HepG2 (cell line): ENCODE data around the gene NPBWR2. TPM values are rescaled to one million over a fixed set of nuclear protein-coding genes. Genes with fewer than 3 reads are reported as not detected.

Experiments
- ATAC-seq: fragments of 200-7000 bp; cut with Tn5 transposase; 3 replicates; pipeline ENCODE4 v1.9.1; 2020; ENCODE audit warnings: mild to moderate bottlenecking, moderate library complexity
- BruUV-seq: library from RNA; stranded (reverse); fragments of 400-500 nt; replicated peaks from 2 replicates; lab custom pipeline; 2021; lab: Mats Ljungman, UMichigan
- CTCF ChIA-PET: fragments of 300-600 bp; formaldehyde crosslinking; extraction: SDS; loops from one replicate; lab custom pipeline; 2021; ENCODE audit warnings: low total read pairs, inconsistent platforms, low intra/inter-chr PET ratio; lab: Yijun Ruan, JAX
- POLR2A ChIA-PET: fragments of 350-600 bp; sonication (Branson Sonifier 250); formaldehyde crosslinking; loops from one replicate; lab custom pipeline; 2020; ENCODE audit warnings: antibody characterized with exemption, inconsistent platforms; lab: Yijun Ruan, JAX
- DNase-seq: peaks from one replicate; pipeline ENCODE4 v3.0.0-alpha.2; 2015; ENCODE audit warnings: low spot score
- FAIRE-seq: peaks from 3 replicates; lab custom pipeline; 2011; peaks lifted over from hg19 to GRCh38; lab: Jason Lieb, UNC
- H2AFZ ChIP-seq: one replicate; pipeline ENCODE4 v1.6.1; 2011; ENCODE audit warnings: low read length, inconsistent platforms
- H3K27ac ChIP-seq: fragments of 300-600 bp; 3 replicates; pipeline ENCODE4 v1.8.0; 2011; ENCODE audit warnings: mixed run types, mild to moderate bottlenecking, mixed read lengths, low read length, inconsistent platforms; ENCODE audit not compliant: insufficient read depth; ENCODE audit errors: extremely low read length
- H3K27me3 ChIP-seq, 2 experiments: fragments of 200-600 bp in 1 of 2; 2 replicates in 1 of 2; 3 replicates in 1 of 2; pipeline versions ENCODE4 v1.6.0 to v1.8.0; 2011; ENCODE audit warnings: low read length in 2 of 2, mild to moderate bottlenecking in 2 of 2, moderate library complexity in 2 of 2, inconsistent platforms in 1 of 2; ENCODE audit not compliant: insufficient read depth in 2 of 2, control insufficient read depth in 1 of 2
- H3K36me3 ChIP-seq, 2 experiments: fragments of 200-600 bp in 1 of 2; replicated peaks in 1 of 2; 2 replicates in 1 of 2; 3 replicates in 1 of 2; pipeline versions ENCODE4 v1.5.1 to v1.8.0; 2011; ENCODE audit warnings: low read length in 2 of 2, inconsistent platforms in 1 of 2; ENCODE audit not compliant: insufficient read depth in 2 of 2, control insufficient read depth in 1 of 2
- H3K4me1 ChIP-seq: 2 replicates; pipeline ENCODE4 v1.5.1; 2012; ENCODE audit warnings: low read length, inconsistent platforms; ENCODE audit not compliant: insufficient read depth
- H3K4me2 ChIP-seq: 2 replicates; pipeline ENCODE4 v1.6.0; 2011; ENCODE audit warnings: low read depth, low read length, inconsistent platforms
- H3K4me3 ChIP-seq, 3 experiments: fragments of 200-600 bp in 1 of 3; sonication (generic), shearing (Covaris generic) in 1 of 3; replicated peaks in 1 of 3; 2 replicates each; pipeline ENCODE4 v1.5.1; 2011 to 2016; ENCODE audit warnings: low read length in 3 of 3, inconsistent platforms in 2 of 3, low read depth in 2 of 3, mild to moderate bottlenecking in 2 of 3, control low read depth in 1 of 3, mixed read lengths in 1 of 3; ENCODE audit not compliant: insufficient read depth in 1 of 3
- H3K79me2 ChIP-seq: one replicate; pipeline ENCODE4 v1.6.1; 2011; ENCODE audit warnings: low read length, inconsistent platforms; ENCODE audit not compliant: insufficient read depth
- H3K9ac ChIP-seq: 2 replicates; pipeline ENCODE4 v1.6.0; 2011; ENCODE audit warnings: mild to moderate bottlenecking, low read depth, low read length, inconsistent platforms; ENCODE audit not compliant: insufficient read depth
- H3K9me3 ChIP-seq: 2 replicates; pipeline ENCODE4 v1.5.1; 2012; ENCODE audit warnings: mild to moderate bottlenecking, low read length
- H4K20me1 ChIP-seq: 2 replicates; pipeline ENCODE4 v1.6.0; 2011; ENCODE audit warnings: inconsistent platforms, mild to moderate bottlenecking, low read length, moderate library complexity; ENCODE audit not compliant: insufficient read depth
- DMTF1 ChIP-seq: sonication (generic); formaldehyde crosslinking; IDR thresholded peaks from 2 replicates; pipeline ENCODE4 v1.4.0; 2020; ENCODE audit warnings: mild to moderate bottlenecking, missing genetic modification reagents
- KDM6A ChIP-seq: IDR thresholded peaks from 2 replicates; pipeline ENCODE4 v1.6.1; 2016; ENCODE audit warnings: low read depth
- PHF21A ChIP-seq: sonication (generic); formaldehyde crosslinking; IDR thresholded peaks from 2 replicates; pipeline ENCODE4 v1.5.0; 2020; ENCODE audit warnings: mild to moderate bottlenecking, missing genetic modification reagents
- SP2 ChIP-seq: sonication (generic); formaldehyde crosslinking; IDR thresholded peaks from 2 replicates; pipeline ENCODE4 v1.5.1; 2020; ENCODE audit warnings: mild to moderate bottlenecking, missing genetic modification reagents
- XBP1 ChIP-seq: sonication (generic); formaldehyde crosslinking; IDR thresholded peaks from 2 replicates; pipeline ENCODE4 v1.5.0; 2020; ENCODE audit warnings: missing genetic modification reagents
- ZNF143 ChIP-seq: sonication (generic); formaldehyde crosslinking; IDR thresholded peaks from 2 replicates; pipeline ENCODE4 v1.4.0; 2020; ENCODE audit warnings: missing genetic modification reagents
- ZNF235 ChIP-seq: sonication (generic); formaldehyde crosslinking; IDR thresholded peaks from 2 replicates; pipeline ENCODE4 v1.8.1; 2023; ENCODE audit warnings: mild to moderate bottlenecking, missing genetic modification reagents, borderline replicate concordance
- ZNF501 ChIP-seq: sonication (generic); formaldehyde crosslinking; IDR thresholded peaks from 2 replicates; pipeline ENCODE4 v1.5.1; 2020; ENCODE audit warnings: mild to moderate bottlenecking, moderate library complexity, missing genetic modification reagents
- ZNF572 ChIP-seq: sonication (generic); formaldehyde crosslinking; IDR thresholded peaks from 2 replicates; pipeline ENCODE4 v1.5.1; 2020; ENCODE audit warnings: mild to moderate bottlenecking, missing genetic modification reagents
- ZNF747 ChIP-seq: sonication (generic); formaldehyde crosslinking; IDR thresholded peaks from 2 replicates; pipeline ENCODE4 v1.8.1; 2023; ENCODE audit warnings: missing genetic modification reagents, mild to moderate bottlenecking, borderline replicate concordance
- WGBS: methylation state at CpG from one replicate; pipeline ENCODE4 v1.1.6; 2017; ENCODE audit warnings: low lambda C conversion rate; 5-methylcytosine and 5-hydroxymethylcytosine counted together
- in situ Hi-C: cut with HindIII; loops from 2 replicates; pipeline ENCODE4 v1.10.0; 2017; ENCODE audit warnings: low pct_unique_long_range_greater_than_20kb; ENCODE audit not compliant: extremely low pct_ligation_motif_present
- intact Hi-C: fragments of 100-400 bp; cut with micrococcal nuclease; formaldehyde crosslinking; loops from one replicate; pipeline ENCODE4 v1.10.0; 2022; ENCODE audit not compliant: unreplicated experiment
- polyA plus RNA-seq, 8 experiments: library from polyadenylated mRNA; depleted of rRNA in 3 of 8; stranded (reverse) in 7 of 8; unstranded in 1 of 8; fragments of >200 nt; fragmentation: Illumina TruSeq in 4 of 8; extraction: Trizol in 4 of 8; gene quantifications; 2 replicates each; pipeline versions ENCODE4 v1.2.1 to v1.2.3, GENCODE V29; 2011 to 2016; ENCODE audit warnings: low read depth in 4 of 8, missing spikeins in 1 of 8, mixed read lengths in 1 of 8; ENCODE audit not compliant: insufficient read depth in 1 of 8
- total RNA-seq, 5 experiments: library from RNA; depleted of rRNA; stranded (reverse); fragments of >200 nt; fragmentation: Illumina TruSeq; extraction: Trizol; gene quantifications; 2 replicates each; pipeline ENCODE4 v1.2.3, GENCODE V29; 2016; ENCODE audit warnings: low read depth in 1 of 5
- TF ChIP-seq, protein P1 (sequence below): sonication (generic); formaldehyde crosslinking; IDR thresholded peaks from 2 replicates; pipeline ENCODE4 v1.4.0; 2020; ENCODE audit warnings: missing genetic modification reagents, borderline replicate concordance
- TF ChIP-seq, protein P2 (sequence below): sonication (generic); formaldehyde crosslinking; IDR thresholded peaks from 2 replicates; pipeline ENCODE4 v1.4.0; 2020; ENCODE audit warnings: missing genetic modification reagents
- TF ChIP-seq, protein P3 (sequence below): sonication (generic); formaldehyde crosslinking; IDR thresholded peaks from 2 replicates; pipeline ENCODE4 v1.4.0; 2020; ENCODE audit warnings: mild to moderate bottlenecking, missing genetic modification reagents

NPBWR2 gene
- total and polyA plus RNA-seq, 2 of the 13 experiments (the other 11 are each of a cell fraction or from before 2014, with no cell fraction given) = not detected

GRCh38 chr20:64055396-64055892, 51.9 kb downstream of the NPBWR2 start:
- peaks cover 91% of the 10 kb centered on the region for H3K4me1 ChIP-seq
- ATAC-seq (no peak), FAIRE-seq (no peak), DNase-seq (no peak)
- no peaks in the 10 kb centered on the region for H3K9me3 ChIP-seq
- no peak overlapping the region for H2AFZ ChIP-seq
- H3K4me2 ChIP-seq = peak overlapping the region; percentile 87
- intact Hi-C loops = loop anchor here (2.0 kb wide), 1 partner anchor 13 kb away; no protein-coding TSS in a partner anchor
- peak overlapping the region; percentile 77 for H3K27ac ChIP-seq
- BruUV-seq = no TSS peak
- 34% methylated on average over 5 of the region's 9 CpGs for WGBS
- no peaks in the 10 kb centered on the region for H3K36me3 ChIP-seq
- H3K79me2 ChIP-seq = no peaks in the 10 kb centered on the region
- ChIA-PET CTCF (interaction anchor here (2.0 to 3.7 kb wide), 2 partner anchors 14 to 75 kb away, joined by 13 to 33 read pairs; partner anchors contain the start of genes PRPF6 and SAMD10), POLR2A (interaction anchor here (1.1 to 9.4 kb wide), 6 partner anchors 6 to 348 kb away, joined by 3 to 252 read pairs (median 19); partner anchors contain the start of genes ARFRP1, C20orf204, TCEA2 and ZGPAT)
- H4K20me1 ChIP-seq = no peaks in the 10 kb centered on the region
- in situ Hi-C loops = loop anchor here (5.0 kb wide), 1 partner anchor 78 kb away; the partner anchor contains the start of gene SAMD10
- H3K9ac ChIP-seq = peak overlapping the region; percentile 72
- H3K4me3 ChIP-seq = peak overlapping the region; percentile 40 to 69 (median 42); a peak in 5 of 6 replicates
- H3K27me3 ChIP-seq = no peaks in the 10 kb centered on the region; a peak in 1 of 5 replicates
- TF ChIP-seq, protein P1, sequence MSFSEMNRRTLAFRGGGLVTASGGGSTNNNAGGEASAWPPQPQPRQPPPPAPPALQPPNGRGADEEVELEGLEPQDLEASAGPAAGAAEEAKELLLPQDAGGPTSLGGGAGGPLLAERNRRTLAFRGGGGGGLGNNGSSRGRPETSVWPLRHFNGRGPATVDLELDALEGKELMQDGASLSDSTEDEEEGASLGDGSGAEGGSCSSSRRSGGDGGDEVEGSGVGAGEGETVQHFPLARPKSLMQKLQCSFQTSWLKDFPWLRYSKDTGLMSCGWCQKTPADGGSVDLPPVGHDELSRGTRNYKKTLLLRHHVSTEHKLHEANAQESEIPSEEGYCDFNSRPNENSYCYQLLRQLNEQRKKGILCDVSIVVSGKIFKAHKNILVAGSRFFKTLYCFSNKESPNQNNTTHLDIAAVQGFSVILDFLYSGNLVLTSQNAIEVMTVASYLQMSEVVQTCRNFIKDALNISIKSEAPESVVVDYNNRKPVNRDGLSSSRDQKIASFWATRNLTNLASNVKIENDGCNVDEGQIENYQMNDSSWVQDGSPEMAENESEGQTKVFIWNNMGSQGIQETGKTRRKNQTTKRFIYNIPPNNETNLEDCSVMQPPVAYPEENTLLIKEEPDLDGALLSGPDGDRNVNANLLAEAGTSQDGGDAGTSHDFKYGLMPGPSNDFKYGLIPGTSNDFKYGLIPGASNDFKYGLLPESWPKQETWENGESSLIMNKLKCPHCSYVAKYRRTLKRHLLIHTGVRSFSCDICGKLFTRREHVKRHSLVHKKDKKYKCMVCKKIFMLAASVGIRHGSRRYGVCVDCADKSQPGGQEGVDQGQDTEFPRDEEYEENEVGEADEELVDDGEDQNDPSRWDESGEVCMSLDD = peak; percentile 16; the same call in 1 of the 2 replicates
- TF ChIP-seq, protein P2, sequence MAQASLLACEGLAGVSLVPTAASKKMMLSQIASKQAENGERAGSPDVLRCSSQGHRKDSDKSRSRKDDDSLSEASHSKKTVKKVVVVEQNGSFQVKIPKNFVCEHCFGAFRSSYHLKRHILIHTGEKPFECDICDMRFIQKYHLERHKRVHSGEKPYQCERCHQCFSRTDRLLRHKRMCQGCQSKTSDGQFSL (CRISPR knock-in tag) = no peak
- TF ChIP-seq XBP1 (CRISPR knock-in tag) (no peak), PHF21A (CRISPR knock-in tag) (no peak), KDM6A (CRISPR knock-in tag) (no peak), DMTF1 (CRISPR knock-in tag) (no peak), ZNF235 (CRISPR knock-in tag) (0 out of 2 replicates have a peak, but pooled peaks have one; percentile 29), SP2 (0 out of 2 replicates have a peak, but pooled peaks have one; percentile 6), ZNF747 (peak; percentile 12; the same call in 1 of the 2 replicates), ZNF143 (CRISPR knock-in tag) (0 out of 2 replicates have a peak, but pooled peaks have one; percentile 34), ZNF572 (no peak), ZNF501 (CRISPR knock-in tag) (peak; percentile 11; the same call in 1 of the 2 replicates)
- TF ChIP-seq, protein P3, sequence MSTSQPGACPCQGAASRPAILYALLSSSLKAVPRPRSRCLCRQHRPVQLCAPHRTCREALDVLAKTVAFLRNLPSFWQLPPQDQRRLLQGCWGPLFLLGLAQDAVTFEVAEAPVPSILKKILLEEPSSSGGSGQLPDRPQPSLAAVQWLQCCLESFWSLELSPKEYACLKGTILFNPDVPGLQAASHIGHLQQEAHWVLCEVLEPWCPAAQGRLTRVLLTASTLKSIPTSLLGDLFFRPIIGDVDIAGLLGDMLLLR (CRISPR knock-in tag) = peak; percentile 44; the same call in 1 of the 2 replicates
